Trophoblast cell (in vitro differentiated cells and primary cell): ENCODE measurements around the gene LINS1.

ENCODE experiments used
- DNase-seq, 2 donors: peaks; one replicate each; pipeline ENCODE4 v3.0.0-alpha.2; 2016
- H2AFZ ChIP-seq: 2 replicates; pipeline ENCODE4 v1.6.1; 2013; ENCODE audit warnings: low read length, moderate library complexity, mild to moderate bottlenecking; ENCODE audit not compliant: insufficient read depth, poor library complexity
- H2AK5ac ChIP-seq: 2 replicates; pipeline ENCODE4 v1.6.1; 2013; ENCODE audit warnings: mild to moderate bottlenecking, low read length
- H2BK120ac ChIP-seq: 2 replicates; pipeline ENCODE4 v1.6.1; 2013; ENCODE audit warnings: low read length, mild to moderate bottlenecking, moderate library complexity; ENCODE audit not compliant: insufficient read depth, poor library complexity
- H2BK12ac ChIP-seq: 2 replicates; pipeline ENCODE4 v1.6.1; 2013; ENCODE audit warnings: mild to moderate bottlenecking, low read length, moderate library complexity
- H2BK5ac ChIP-seq: 2 replicates; pipeline ENCODE4 v1.6.1; 2013; ENCODE audit warnings: low read length, low read depth, moderate library complexity, mild to moderate bottlenecking; ENCODE audit not compliant: poor library complexity
- H3K14ac ChIP-seq: 2 replicates; pipeline ENCODE4 v1.6.1; 2013; ENCODE audit warnings: mild to moderate bottlenecking, low read length
- H3K18ac ChIP-seq: 2 replicates; pipeline ENCODE4 v1.6.1; 2013; ENCODE audit warnings: mild to moderate bottlenecking, low read length
- H3K23ac ChIP-seq: 2 replicates; pipeline ENCODE4 v1.6.1; 2013; ENCODE audit warnings: low read length
- H3K27ac ChIP-seq: 2 replicates; pipeline ENCODE4 v1.5.1; 2013; ENCODE audit warnings: low read depth, mild to moderate bottlenecking, inconsistent platforms, low read length, moderate library complexity
- H3K27me3 ChIP-seq: 2 replicates; pipeline ENCODE4 v1.6.1; 2013; ENCODE audit warnings: inconsistent platforms, mild to moderate bottlenecking, low read length, moderate library complexity; ENCODE audit not compliant: insufficient read depth
- H3K36me3 ChIP-seq, 2 experiments: 1 replicate in 1 of 2; 2 replicates in 1 of 2; pipeline ENCODE4 v1.6.1; 2013; ENCODE audit warnings: low read length in 2 of 2, mild to moderate bottlenecking in 2 of 2, moderate library complexity in 1 of 2; ENCODE audit not compliant: insufficient read depth in 2 of 2, control insufficient read depth in 1 of 2
- H3K4ac ChIP-seq: 2 replicates; pipeline ENCODE4 v1.6.1; 2013; ENCODE audit warnings: low read depth, mild to moderate bottlenecking, low read length, moderate library complexity
- H3K4me1 ChIP-seq, 2 experiments: 1 replicate in 1 of 2; 2 replicates in 1 of 2; pipeline ENCODE4 v1.6.1; 2013; ENCODE audit warnings: low read length in 2 of 2, mild to moderate bottlenecking in 2 of 2, moderate library complexity in 1 of 2; ENCODE audit not compliant: insufficient read depth in 2 of 2, control insufficient read depth in 1 of 2
- H3K4me2 ChIP-seq: 2 replicates; pipeline ENCODE4 v1.6.1; 2013; ENCODE audit warnings: inconsistent platforms, mild to moderate bottlenecking, low read length, moderate library complexity
- H3K4me3 ChIP-seq: 2 replicates; pipeline ENCODE4 v1.5.1; 2013; ENCODE audit warnings: mild to moderate bottlenecking, low read depth, low read length, inconsistent platforms
- H3K79me1 ChIP-seq: one replicate; pipeline ENCODE4 v1.6.1; 2013; ENCODE audit warnings: low read length
- H3K79me2 ChIP-seq: 2 replicates; pipeline ENCODE4 v1.6.1; 2013; ENCODE audit warnings: low read length, mild to moderate bottlenecking; ENCODE audit not compliant: control insufficient read depth, insufficient read depth, poor library complexity
- H3K9ac ChIP-seq: 2 replicates; pipeline ENCODE4 v1.6.1; 2013; ENCODE audit warnings: mild to moderate bottlenecking, low read length
- H3K9me3 ChIP-seq: 2 replicates; pipeline ENCODE4 v1.6.1; 2013; ENCODE audit warnings: low read depth, mild to moderate bottlenecking, control low read depth, inconsistent platforms, low read length; ENCODE audit not compliant: insufficient read depth
- H4K12ac ChIP-seq: 2 replicates; pipeline ENCODE4 v1.6.1; 2013; ENCODE audit warnings: low read depth, mild to moderate bottlenecking, low read length, moderate library complexity
- H4K8ac ChIP-seq: 2 replicates; pipeline ENCODE4 v1.6.1; 2013; ENCODE audit warnings: low read depth, mild to moderate bottlenecking, low read length, moderate library complexity
- H4K91ac ChIP-seq: one replicate; pipeline ENCODE4 v1.6.1; 2013; ENCODE audit warnings: low read depth, mild to moderate bottlenecking, low read length, moderate library complexity
- WGBS: extraction: QIAGEN DNeasy Blood & Tissue Kit; methylation state at CpG from one replicate; pipeline ENCODE4 v1.1.7; 2013; ENCODE audit warnings: missing lambda C conversion rate; ENCODE audit not compliant: insufficient read length, insufficient coverage; ENCODE audit errors: extremely low coverage; 5-methylcytosine and 5-hydroxymethylcytosine counted together

Gene LINS1

DNA sequence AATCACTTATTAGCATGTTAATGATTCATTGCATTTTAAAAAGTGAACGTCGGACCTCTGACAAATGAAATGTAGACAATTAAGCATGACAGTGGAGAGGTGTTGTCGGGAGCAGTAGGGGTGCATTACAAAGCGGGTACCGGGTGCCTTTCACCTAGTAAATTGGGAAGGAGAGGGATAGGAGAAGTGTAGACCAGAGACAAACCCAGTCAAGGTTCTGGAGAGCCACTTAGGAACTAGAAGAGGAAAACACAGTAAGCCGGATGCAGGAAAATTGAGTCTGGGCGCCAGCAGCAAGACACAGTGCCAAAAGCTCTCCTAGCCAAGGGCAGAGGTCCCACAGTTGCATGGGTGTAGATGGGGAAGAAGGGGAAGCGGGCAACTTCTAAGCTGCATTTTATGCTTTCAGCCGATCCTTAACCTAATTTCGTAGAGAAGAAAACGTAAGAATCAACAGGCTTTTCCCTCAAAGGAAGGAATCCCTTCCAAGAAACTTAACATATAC, 70.1 kb downstream of the LINS1 start:
- Histone ChIP-seq H2BK5ac (no peak overlapping the region), H3K18ac (no peak overlapping the region), H3K23ac (no peak overlapping the region), H3K4me3 (no peak overlapping the region), H3K27ac (no peak overlapping the region), H3K9me3 (peaks cover 15% of the 10 kb centered on the region), H3K79me1 (no peaks in the 10 kb centered on the region), H4K91ac (no peak overlapping the region), H2AFZ (no peak overlapping the region), H2AK5ac (no peak overlapping the region), H4K12ac (no peak overlapping the region), H3K79me2 (no peaks in the 10 kb centered on the region), H2BK12ac (no peak overlapping the region), H3K36me3 (no peaks in the 10 kb centered on the region), H4K8ac (no peak overlapping the region), H3K4ac (no peak overlapping the region), H3K4me1 (no peaks in the 10 kb centered on the region), H3K4me2 (no peak overlapping the region), H3K14ac (no peak overlapping the region), H3K9ac (no peak overlapping the region), H3K27me3 (no peaks in the 10 kb centered on the region), H2BK120ac (no peak overlapping the region)
- DNase-seq, result no peak
- WGBS, result no CpG with 5 or more reads among the region's 11 CpGs

DNA sequence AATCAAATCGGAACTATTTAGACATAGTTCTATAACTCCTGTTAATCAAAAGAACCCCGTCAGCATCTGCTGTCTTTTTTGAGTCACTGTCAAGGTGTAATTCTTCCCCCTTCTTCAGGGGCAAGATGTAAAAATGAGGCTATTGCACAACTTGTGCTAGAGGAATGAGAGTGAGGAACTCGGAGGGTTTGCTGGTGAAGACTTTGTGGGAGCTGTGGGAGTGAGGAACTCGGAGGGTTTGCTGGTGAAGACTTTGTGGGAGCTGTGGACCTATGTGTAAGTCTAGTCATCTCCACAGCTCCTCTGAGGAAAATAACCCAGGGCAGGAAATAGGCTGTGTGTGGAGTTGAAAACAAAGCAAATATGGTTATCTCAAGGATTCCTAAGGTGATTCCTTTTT, 70.8 kb downstream of the LINS1 start:
- H3K27me3 ChIP-seq, result no peaks in the 10 kb centered on the region
- no peaks in the 10 kb centered on the region for H3K36me3 ChIP-seq
- no peak for DNase-seq
- no peak overlapping the region for H3K9ac ChIP-seq
- no peak overlapping the region for H3K4ac ChIP-seq
- H2AK5ac ChIP-seq, result no peak overlapping the region
- H2BK12ac ChIP-seq, result no peak overlapping the region
- peaks cover 16% of the 10 kb centered on the region for H3K9me3 ChIP-seq
- no peak overlapping the region for H3K4me2 ChIP-seq
- H2BK120ac ChIP-seq, result no peak overlapping the region
- no peak overlapping the region for H3K27ac ChIP-seq
- H2BK5ac ChIP-seq, result no peak overlapping the region
- no peak overlapping the region for H3K14ac ChIP-seq
- no peak overlapping the region for H3K4me3 ChIP-seq
- no peaks in the 10 kb centered on the region for H3K4me1 ChIP-seq
- no peak overlapping the region for H4K91ac ChIP-seq
- no CpG with 5 or more reads among the region's 4 CpGs for WGBS
- H3K79me1 ChIP-seq, result no peaks in the 10 kb centered on the region
- H3K23ac ChIP-seq, result no peak overlapping the region
- H3K18ac ChIP-seq, result no peak overlapping the region
- no peaks in the 10 kb centered on the region for H3K79me2 ChIP-seq
- no peak overlapping the region for H2AFZ ChIP-seq
- H4K8ac ChIP-seq, result no peak overlapping the region
- no peak overlapping the region for H4K12ac ChIP-seq

DNA sequence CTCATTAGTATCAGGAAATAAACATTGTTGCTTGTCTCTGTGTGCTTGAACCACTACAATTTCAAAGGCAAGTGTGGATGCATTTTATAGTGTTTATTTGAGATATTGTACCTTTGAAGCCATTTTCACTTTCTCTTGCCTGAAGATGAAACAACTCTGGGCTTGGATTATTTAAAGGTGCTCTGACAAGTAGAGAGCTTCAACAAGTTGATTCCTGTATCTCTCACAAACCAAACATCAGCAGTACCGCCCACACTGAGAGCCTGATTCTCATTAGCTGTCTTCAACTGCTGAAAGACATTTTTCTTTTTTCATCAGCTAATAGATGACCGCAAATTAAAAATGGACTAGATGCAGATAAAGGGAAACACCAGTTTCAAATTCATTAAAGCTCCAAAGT, 72.4 kb downstream of the LINS1 start:
- Histone ChIP-seq H3K27me3 (no peaks in the 10 kb centered on the region), H3K4me1 (no peaks in the 10 kb centered on the region), H2AK5ac (no peak overlapping the region), H3K23ac (no peak overlapping the region), H4K8ac (no peak overlapping the region), H3K79me1 (no peaks in the 10 kb centered on the region), H2AFZ (no peak overlapping the region), H3K9me3 (peaks cover 16% of the 10 kb centered on the region), H3K9ac (no peak overlapping the region), H3K36me3 (no peaks in the 10 kb centered on the region), H4K12ac (no peak overlapping the region), H3K4me2 (no peak overlapping the region), H2BK5ac (no peak overlapping the region), H2BK12ac (no peak overlapping the region), H3K4me3 (no peak overlapping the region), H3K4ac (no peak overlapping the region), H3K79me2 (no peaks in the 10 kb centered on the region), H3K27ac (no peak overlapping the region), H3K18ac (no peak overlapping the region), H3K14ac (no peak overlapping the region), H2BK120ac (no peak overlapping the region), H4K91ac (no peak overlapping the region)
- DNase-seq, result no peak
- no CpG with 5 or more reads among the region's 2 CpGs for WGBS

DNA sequence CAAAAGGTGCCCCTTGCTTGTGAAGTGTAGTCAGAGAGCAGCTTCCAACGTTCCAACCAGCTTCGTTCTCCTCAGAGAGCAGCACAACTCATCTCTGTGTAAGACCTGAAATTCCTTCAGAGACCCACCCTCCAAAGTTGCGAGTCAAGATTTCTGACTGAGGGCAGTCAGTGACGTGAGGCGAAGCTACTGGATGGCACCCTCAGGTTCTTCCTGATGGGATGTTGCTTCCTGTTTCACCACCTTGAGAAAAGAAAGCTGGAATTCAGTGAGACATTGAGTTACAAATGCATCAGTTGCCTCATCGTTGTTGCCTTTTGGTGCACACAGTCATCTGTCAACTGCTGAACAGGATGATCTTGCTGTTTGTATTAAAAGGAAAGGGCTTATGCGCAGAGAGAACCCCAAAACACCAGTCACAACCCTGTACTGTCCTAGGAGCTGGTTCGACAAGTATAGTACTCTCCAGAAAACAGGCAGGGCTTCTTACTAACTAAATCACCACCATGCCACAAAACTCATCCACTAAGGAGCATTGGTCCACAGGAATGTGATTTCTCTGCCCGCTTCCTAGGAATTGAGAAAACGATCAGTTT, 73.1 kb downstream of the LINS1 start, which contains the start of gene CERS3:
CERS3 (minus strand) TSS at position 118 of the 596 bp plus-strand sequence. CDS start 27,101 bp downstream, outside the sequence.
- Histone ChIP-seq H3K79me2 (no peaks in the 10 kb centered on the region), H3K4me3 (no peak within 1 kb of the TSS), H3K27ac (no peak within 1 kb of the TSS), H3K23ac (no peak within 1 kb of the TSS), H3K4me1 (no peaks in the 10 kb centered on the region), H2BK120ac (no peak within 1 kb of the TSS), H4K12ac (no peak within 1 kb of the TSS), H3K9me3 (peaks cover 15% of the 10 kb centered on the region), H3K36me3 (no peaks in the 10 kb centered on the region), H3K27me3 (no peaks in the 10 kb centered on the region), H2BK12ac (no peak within 1 kb of the TSS), H3K79me1 (no peaks in the 10 kb centered on the region), H3K18ac (no peak within 1 kb of the TSS), H2AK5ac (no peak within 1 kb of the TSS), H4K91ac (no peak within 1 kb of the TSS), H2AFZ (no peak within 1 kb of the TSS), H2BK5ac (no peak within 1 kb of the TSS), H3K14ac (no peak within 1 kb of the TSS), H4K8ac (no peak within 1 kb of the TSS), H3K4me2 (no peak within 1 kb of the TSS), H3K4ac (no peak within 1 kb of the TSS), H3K9ac (no peak within 1 kb of the TSS)
- DNase-seq, result no peak
- WGBS, result no CpG with 5 or more reads among the region's 10 CpGs
